ENCODE measurements around the gene MS4A12. TPM values are rescaled to one million over a fixed set of nuclear protein-coding genes. Genes with fewer than 3 reads are reported as not detected.
"Not testable (repeated sequence)": the region's sequence is repeated elsewhere in the genome, so short reads cannot be mapped to it uniquely, and the experiment has no call there.

The MS4A12 gene
- polyA plus RNA-seq (ENCODE audit: insufficient read length): not detected

DNA sequence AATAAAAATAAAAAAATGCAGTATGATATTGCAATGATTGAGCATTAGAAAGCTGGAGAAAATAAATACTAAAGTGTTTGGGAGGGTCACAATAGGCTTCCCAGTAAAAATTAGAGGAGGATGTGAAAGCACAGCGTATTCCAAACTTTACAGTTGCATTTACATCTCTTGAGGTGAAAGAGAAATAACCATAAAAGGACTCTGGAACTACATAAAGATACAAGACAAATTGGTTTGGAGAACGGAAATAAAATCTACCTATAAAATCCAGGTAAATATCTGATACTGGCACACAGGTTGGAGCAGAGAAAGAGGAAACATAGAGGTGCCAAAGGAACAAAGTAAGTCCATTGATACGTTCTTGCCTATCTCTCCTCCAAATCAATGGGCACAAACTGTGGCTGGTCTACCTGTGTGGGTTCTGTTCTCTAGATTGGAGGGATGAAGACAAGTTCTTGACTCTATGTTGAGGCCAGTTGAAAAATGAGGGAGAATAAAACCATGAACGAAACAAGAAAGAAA lies at the start of gene MS4A12:
MS4A12 (plus strand) TSS at position 291 of the 522 bp plus-strand sequence. CDS start 4,541 bp downstream, outside the sequence.
- DNase-seq (ENCODE audit: low read depth): no peak

DNA sequence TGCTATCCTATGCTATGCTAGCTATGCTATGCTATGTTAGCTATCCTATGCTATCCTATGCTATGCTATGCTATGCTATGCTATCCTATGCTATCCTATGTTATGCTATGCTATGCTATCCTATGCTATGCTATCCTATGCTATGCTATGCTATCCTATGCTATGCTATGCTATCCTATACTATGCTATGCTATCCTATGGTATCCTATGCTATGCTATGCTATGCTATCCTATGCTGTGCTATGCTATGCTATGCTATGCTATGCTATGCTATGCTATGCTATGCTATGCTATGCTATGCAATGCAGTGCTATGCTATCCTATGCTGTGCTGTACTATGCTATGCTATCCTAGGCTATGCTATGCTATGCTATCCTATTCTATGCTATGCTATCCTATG lies 45.5 kb upstream of the MS4A12 start:
- DNase-seq (ENCODE audit: low read depth): no peak

DNA sequence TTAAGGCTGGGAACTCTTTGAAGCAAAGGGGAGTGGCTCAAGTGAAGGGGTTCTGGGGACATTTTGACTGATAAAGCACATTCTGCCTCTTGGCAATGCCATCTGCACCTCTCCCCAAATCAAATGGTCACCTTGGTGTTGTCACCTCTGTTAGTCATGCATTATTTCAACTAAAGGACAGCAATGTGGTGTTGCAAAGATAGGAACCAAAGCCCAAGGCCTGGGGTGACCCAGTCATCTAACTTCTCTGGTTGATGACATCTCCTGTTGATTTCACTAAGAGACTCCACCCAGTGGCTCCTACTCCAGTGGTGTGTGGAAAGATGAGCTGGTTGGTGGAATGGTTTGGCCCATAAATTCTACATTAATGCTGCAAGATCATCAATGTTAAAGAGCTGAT lies 44.7 kb upstream of the MS4A12 start:
- DNase-seq (ENCODE audit: low read depth): no peak

GRCh38 chr11:60451185-60451584 lies 41.4 kb upstream of the MS4A12 start:
- not testable (repeated sequence) for DNase-seq (ENCODE audit: low read depth)

- DNase-seq (ENCODE audit: low read depth): no peak
Observed at GRCh38 chr11:60454212-60454611, 38.4 kb upstream of the MS4A12 start.

DNA sequence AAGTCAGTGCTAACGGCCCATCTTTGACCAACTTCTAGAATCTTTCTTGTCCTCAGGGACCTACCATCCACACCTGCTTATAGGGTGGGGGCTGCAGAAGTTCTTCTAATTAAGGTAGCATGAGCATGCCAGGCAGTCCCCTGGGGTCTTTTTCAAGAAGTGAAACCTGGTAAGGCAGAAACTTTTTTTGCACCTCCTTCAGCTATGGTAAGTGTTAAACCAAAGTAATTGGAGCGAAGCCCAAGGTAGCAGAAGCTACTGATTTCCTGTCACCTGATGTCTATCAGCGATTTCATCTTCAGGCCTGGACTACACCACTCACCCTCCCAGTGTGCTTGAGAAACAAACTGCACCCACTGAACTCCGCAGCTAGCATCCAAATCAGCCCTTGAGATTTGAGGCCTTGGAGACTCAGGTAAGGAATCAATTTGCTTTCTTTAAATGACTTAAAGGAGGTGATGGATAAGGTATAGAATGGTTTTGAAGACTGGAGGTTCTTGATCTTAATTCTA lies 37.0 kb upstream of the MS4A12 start, which contains the start of gene MS4A1:
MS4A1 (plus strand) TSS at position 317 of the 512 bp plus-strand sequence. CDS start 6,528 bp downstream, outside the sequence.
- DNase-seq (ENCODE audit: low read depth): no peak

DNA sequence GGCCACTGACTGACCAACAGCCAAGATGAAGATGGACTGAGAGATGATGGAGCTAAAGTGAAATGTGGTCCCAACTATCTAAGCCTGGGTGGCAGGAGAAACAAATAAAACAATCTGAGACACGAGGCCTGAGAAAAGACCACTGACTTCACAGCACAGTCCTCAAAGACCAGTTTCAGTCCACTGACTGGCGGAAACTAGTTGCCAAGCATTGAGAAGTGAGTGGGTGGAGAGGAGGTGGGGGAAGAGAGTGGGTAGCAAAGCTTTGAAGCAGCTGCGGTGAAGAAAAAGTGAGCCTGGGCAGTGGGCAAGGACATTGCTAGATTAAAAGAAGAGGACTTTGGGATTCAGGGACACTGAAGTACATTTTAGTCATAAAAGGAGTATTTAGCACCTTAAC lies 35.0 kb upstream of the MS4A12 start:
- DNase-seq (ENCODE audit: low read depth): no peak

- DNase-seq (ENCODE audit: low read depth): no peak
Observed at GRCh38 chr11:60459345-60459744, 33.2 kb upstream of the MS4A12 start.

- no peak for DNase-seq (ENCODE audit: low read depth)
Observed at GRCh38 chr11:60468829-60469228, 23.7 kb upstream of the MS4A12 start.

- no peak for DNase-seq (ENCODE audit: low read depth)
Observed at GRCh38 chr11:60469723-60470122, 22.9 kb upstream of the MS4A12 start.

- DNase-seq (ENCODE audit: low read depth): no peak
Observed at GRCh38 chr11:60477035-60477445, 15.5 kb upstream of the MS4A12 start.

DNA sequence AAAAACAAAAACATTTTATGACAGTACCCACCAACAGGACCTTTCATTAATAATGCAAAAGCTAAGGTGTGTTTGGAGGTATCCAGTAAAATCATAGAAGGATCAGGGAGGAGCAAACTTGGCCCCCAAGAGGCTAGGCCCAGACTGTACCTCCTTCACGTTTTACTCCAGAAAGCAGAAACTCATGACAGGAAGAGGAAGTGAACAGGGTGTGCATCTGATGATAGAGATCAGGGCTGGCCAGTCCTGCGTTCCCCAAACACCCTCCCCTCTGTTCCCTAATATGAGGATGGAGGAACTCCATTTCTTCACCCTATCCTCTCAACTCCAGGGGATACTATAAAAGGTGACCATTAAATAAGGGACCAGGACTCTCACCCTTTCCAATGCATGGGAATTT lies 10.2 kb upstream of the MS4A12 start:
- DNase-seq (ENCODE audit: low read depth): no peak

DNA sequence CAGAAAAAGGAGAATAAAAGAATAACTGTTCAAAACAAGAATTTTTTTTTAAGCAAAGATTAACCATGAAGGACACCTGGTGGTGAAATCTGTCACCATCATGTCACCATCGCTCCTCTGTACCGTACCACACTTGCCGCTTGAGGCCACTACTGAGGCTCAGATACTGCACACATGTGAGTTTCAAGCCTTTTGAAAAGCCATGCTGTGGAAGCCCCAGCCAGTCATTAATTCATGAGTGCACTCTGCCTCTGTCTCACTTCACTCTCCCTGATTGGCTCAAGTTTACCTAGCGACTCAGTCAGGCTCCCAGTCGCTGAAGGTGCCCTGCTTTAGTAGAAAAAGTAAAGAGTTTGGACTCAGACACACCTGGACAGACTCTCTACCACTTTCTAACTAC lies 6.6 kb upstream of the MS4A12 start:
- DNase-seq (ENCODE audit: low read depth): no peak

GRCh38 chr11:60493454-60493853 lies 876 bp downstream of the MS4A12 start:
- DNase-seq (ENCODE audit: low read depth): no peak

- DNase-seq (ENCODE audit: low read depth): no peak
Observed at GRCh38 chr11:60498399-60498798, 5.8 kb downstream of the MS4A12 start.

DNA sequence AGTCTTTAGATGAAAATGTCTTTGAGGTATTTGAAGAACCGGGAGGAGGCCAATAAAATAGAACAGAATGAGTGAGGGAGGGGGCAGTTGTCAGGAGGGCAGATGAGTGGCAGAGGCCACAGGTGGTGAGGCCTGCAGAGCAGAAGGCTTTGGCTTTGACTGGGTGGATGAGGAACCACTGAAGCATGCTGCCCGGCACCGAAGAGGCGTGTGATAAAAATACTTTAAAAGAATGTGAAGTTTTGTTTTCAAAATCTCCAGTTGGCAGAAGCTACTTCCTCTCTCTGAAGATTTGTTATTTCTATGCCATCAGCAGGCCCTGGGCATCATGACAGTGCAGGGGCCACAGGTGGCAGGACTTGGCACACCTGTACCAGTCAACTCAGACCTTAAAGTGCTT lies 6.3 kb downstream of the MS4A12 start:
- no peak for DNase-seq (ENCODE audit: low read depth)

DNA sequence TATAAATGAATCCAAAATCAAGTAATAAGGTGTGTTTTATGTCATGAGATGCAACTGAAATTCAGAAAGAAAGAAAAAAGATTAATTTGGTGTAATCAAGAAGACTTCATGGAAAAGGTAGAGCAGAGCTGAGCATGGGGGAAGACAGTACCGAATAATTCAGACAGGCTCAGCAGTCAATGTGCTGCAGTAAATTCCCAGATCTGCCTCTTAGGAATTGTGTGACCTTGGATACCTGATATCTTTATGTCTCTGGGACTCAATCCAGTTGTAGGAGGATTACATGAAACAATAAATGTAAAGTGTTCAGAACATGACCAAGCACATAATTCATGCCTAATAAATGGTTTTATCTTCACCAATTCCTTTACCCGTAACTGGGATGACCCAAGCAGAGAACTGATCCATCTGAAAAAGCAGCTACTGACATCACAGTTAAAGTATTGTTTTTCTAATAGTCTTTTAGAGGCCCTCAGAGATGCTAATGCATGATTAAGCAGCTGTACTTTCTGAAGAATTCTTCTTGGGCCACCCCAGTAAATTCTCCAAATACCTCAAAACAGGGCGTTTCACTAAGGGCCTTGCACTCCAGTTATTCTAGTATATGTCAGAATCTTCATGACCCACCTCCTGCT lies 7.8 kb downstream of the MS4A12 start:
- no peak for DNase-seq (ENCODE audit: low read depth)

GRCh38 chr11:60502221-60502775 lies 9.7 kb downstream of the MS4A12 start:
- no peak for DNase-seq (ENCODE audit: low read depth)

GRCh38 chr11:60504219-60504905 lies 11.8 kb downstream of the MS4A12 start:
- no peak for DNase-seq (ENCODE audit: low read depth)

- not testable (repeated sequence) for DNase-seq (ENCODE audit: low read depth)
Observed at GRCh38 chr11:60509609-60510008, 17.0 kb downstream of the MS4A12 start.

- DNase-seq (ENCODE audit: low read depth): not testable (repeated sequence)
Observed at GRCh38 chr11:60510209-60510608, 17.6 kb downstream of the MS4A12 start.

DNA sequence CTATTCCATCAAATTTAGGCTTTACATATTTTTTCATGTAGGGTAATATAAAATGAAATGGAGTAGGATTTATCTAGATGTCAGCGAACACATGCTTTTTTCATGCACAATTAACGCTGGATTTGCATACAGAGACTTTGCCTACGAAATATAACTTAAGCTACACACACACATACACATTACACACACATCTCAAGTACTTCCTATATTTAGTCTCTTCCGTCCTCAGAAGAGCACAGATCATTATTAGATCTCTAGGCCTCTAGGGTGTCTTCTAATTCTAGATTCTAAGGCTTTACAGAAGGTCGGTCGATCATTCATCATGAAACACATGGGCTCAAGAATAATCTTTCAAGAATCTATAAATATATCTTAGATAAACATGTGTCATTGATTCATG lies 18.8 kb downstream of the MS4A12 start:
- no peak for DNase-seq (ENCODE audit: low read depth)

Data from forelimb muscle (tissue), 1 donor.